SW 1271 (cell line): Measurements from ENCODE around the gene MCOLN1.

Experiments
- DNase-seq, 2 experiments: peaks; one replicate each; lab custom pipeline; 2025; lab: John Stamatoyannopoulos, UW

MCOLN1 gene

DNA sequence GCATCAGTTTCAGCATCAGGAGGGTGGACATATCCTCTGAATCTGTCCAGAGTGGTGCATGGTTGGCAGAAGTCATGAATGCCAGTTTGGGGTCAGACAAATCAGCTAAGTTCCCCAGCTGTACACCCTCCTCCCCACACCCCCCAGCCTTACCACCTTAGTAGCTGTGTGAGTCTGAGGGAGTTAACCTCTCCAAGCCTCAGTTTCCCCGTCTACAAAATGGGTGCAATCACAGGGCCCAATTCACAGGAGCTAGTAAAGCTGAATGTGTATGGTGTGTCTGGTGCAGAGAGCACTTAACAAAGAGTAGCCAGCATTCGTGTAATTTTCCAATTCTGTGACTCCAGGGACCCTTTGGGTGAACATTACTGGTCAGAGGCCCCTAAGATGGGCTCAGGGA, 19.9 kb upstream of the MCOLN1 start:
- no peak for DNase-seq

DNA sequence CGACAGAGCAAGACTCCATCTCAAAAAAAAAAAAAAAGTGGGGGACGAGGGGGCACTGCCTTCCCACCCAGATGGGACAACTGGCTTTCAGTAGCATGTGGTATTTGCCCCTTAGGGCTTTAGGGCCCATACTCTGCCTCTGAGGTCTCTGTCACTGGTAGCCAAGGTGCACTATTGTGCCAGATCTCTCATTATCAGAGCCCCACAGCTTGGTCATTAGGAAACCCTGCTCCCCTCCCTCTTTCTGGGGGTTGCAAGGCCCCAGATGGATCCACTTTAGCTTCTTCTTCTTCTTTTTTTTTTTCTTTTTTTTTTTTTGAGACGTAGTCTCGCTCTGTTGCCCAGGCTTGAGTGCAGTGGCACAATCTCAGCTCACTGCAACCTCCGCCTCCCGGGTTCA, 17.7 kb upstream of the MCOLN1 start:
- no peak for DNase-seq

DNA sequence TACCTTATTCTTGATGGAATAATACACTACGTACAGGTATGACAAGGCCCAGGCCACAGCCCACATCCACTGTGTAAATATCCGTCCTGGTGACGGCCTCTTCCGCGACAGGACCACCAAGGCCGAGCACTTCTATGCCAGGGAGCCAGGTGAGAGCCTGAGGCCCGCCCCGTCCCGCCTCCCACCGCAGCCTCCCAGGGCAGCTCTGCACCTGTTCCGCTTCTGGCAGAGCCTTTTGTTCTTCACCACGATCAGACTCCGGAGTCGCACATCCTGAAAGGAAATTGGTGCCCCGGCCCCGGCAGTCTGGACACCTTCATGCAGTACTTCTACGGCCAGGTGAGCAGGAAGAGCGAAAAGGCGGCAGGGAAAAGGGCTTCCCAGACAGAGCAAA, 17.1 kb upstream of the MCOLN1 start:
- no peak for DNase-seq

DNA sequence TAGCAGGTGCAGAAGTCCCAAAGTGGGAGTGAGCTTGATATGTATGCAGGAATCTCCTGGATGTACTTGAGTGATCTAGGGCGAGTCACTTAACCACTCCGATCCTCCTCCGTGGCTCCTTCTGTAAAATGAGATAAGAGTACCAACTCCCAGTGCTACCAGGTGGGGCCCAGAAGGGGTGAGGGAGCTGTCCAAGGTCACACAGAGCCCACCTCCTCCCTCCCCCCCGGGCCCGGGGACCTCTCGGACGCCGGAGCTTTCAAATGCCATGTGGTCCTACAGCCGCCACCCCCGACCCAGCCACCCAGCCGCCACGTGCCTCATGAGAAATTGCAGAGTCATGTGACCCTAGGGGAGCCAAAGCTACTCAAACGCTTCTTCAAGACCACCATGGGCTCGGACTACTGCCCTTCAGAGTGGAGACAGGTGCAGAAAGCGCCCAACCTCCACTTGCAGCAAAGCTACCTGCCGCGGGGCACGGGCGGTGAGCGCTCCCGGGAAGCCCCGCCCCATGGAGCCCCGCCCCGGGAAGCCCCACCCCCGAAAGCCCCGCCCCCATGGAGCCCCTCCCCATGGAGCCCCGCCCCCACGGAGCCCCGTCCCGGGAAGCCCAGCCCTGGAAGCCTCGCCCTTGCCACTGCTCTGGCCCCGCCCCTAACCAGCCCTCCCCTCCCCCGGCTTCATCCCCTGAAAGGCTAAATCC, 16.6 kb upstream of the MCOLN1 start:
- no peak for DNase-seq

DNA sequence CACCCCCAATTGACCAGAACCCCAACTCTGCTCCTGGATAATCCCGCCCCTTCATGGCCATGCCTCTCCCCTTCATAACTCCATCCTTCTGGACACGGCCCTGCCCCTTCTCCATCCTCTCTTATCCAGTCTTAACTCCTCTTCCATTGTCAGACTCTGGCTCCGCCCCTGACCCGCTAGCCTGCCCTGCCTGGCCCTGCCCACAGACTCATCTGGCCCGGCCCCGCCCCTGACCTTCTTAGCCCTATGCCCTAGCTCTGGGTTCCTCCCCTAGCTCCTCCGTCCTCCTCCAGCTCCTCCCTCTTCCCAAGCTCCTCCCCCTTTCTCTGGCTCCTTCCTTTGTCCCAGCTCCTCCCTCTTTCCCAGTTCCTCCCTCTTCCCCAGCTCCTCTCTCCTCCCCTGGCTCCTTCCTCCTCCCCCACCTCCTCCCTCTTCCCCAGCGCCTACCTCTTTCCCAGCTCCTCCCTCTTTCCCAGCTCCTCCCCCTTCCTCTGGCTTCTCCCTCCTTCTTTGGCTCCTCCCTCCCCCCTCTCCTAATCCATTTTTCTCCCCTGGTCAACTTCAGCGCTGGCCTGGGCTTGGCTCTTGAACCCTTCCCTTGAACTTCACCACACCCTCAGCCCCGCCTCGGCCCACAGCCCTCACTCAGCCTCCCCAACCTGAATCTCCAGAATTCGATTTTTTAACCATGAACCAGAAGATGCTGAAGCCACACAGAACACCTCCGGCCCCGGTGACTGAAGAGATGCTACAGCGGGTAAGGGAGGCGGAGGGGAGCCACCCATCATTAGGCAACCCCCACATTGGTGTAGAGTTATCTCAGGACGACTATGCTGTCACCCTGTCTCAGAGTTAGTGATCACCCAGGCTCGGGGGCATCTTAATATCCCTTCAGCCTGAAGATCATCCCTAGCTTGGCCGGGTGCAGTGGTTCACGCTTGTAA, 15.8 kb upstream of the MCOLN1 start:
- peak; percentile 50 to 59 for DNase-seq

DNA sequence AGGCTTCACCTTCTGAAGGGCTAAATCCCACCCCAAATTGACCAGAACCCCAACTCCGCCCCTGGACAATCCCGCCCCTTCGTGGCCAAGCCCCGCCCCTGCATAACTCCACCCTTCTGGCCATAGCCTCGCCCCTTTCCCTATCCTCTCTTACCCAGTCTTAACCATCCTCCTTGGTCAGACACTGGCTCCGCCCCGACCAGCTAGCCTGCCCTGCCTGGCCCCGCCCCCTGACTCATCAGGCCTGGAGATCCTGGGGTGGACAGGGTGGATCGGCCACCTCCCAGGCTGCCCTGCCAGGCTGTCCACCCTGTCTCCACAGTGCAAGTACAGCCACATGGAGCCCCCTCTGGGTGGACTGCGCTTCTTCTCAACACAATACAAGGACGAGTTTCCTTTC, 14.5 kb upstream of the MCOLN1 start:
- DNase-seq = peak; percentile 65 to 81

DNA sequence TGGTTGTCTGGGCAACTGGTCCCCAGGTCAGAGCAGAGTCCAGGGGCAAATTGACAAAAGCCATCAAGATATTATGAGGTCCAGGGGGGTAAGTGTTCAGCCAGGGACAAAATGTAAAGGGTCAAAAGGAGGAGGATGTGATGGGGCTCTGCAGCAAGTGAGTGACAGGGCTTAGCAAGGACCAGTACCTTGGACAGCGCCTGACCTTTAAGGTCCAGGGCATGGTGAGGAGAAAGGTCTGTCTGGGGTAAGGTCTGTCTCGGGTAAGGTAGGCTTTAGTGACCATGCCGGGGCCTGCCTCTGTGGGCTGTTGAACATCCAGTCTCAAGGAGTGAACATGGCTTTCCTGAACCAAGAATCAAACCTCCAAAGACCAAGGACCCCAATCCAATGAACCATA, 12.8 kb upstream of the MCOLN1 start:
- no peak for DNase-seq

DNA sequence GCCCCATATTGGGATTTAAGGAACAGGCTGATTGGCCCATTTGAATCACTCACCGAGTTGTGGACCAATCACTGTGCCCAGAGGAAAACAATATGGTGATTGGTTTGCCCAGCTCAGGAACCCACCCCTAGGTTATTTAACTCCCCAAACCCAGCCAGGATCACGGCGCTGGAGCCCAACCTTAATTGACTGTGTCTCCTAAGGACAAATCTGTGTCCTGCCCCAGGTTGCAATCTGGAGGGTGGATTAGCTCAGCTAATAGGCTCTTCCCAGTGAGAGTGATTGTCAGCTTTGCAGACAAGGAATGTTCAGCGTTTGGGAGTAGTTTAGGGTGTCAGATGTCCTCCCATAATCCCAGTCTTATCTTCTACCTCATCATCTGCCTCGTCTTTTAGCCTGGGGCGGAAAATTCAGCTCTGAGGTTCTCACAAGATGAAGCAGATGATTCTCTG, 10.0 kb upstream of the MCOLN1 start:
- DNase-seq = no peak

DNA sequence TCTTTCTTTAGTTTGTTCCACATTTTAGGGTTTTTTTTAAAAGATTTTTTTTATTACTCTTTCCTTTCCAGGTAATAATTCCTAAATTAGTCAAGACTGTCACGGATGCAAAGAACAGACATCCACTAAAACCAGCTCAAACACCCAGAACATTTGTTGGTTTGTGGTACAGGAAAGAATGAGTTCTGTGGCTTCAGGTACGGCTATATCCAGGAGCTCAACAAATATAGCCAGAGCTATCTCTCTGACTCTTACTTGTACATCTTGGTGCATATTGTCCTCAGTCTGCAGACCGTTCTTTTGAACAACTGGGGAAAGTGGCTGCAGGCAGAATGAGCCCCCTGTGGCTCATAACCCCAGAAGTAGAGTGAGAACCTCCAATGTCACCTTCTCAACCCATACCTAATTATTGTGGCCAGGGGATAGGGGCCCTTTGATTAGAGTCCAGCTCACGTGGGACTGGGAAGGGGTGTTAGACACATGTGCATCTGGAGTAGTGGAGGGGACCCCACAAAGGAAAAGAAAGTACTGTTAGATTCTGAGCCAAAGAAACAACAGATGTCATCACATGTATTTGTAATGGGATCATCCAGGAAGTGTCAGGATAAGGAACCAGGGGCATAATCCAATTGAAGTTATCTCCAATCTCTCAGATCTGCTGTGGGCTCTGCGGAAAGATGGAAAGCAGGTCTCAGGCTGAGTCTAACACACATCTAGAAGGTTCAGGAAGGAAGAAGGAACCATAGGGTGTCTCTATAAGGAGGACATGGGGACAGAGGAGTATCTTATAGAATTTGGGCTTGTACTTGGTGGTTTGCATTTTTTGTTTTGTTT, 8.4 kb upstream of the MCOLN1 start:
- DNase-seq = no peak

DNA sequence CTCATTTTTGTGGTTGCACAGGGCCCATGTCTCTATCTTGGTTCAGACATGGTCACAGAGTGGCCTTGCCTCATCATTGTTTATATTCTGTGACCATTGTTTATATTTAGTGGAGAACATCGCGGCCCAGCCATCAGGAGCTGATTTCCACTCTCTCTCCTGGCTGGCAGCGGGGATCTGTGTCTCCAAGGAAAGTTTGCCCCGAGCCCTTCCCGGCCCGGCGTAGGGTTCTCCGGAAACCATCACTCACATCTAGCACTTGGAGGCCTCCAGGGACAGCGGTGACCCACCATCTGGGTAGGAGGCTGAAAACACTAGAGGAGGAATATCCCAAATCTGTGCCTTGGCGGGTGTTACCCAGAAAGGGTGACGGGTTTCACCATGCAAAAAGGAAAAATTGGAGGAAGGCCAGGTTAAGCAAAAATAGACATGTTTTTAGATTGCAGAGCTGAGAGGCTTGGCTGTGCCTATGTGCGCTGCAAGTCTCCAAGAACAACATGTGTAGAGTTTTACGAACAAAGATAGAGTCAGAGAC, 7.2 kb upstream of the MCOLN1 start:
- DNase-seq = no peak

DNA sequence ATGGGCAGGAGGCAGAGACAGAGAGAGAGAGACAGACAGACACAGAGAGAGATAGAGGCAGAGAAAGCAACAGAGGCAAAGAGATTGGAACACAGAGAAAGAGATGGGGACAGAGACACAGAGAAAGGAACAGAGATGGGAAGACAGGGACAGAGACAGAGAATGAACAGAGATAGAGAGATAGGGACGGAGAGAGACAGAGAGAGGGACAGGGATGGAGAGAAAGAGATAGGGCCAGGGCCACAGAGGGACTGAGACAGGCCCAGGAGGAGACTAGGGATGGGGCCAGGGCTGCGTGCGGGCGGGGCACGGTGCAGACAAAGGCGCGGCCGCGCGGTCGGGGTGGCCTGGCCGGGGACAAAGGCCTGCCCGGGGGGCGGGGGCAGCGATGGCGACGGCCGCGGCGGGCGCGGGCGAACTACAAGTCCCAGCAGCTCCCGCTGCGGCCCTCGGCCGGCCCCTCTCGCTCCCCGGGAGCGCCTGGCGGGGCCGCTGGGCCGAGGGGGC, 6.7 kb upstream of the MCOLN1 start, which contains the start of gene ZNF358:
Gene ZNF358 (plus strand): TSS at position 459 of the 507 bp plus-strand sequence. CDS start 3,140 bp downstream, outside the sequence.
- peak in 1 of 2 experiments; percentile 32 for DNase-seq

DNA sequence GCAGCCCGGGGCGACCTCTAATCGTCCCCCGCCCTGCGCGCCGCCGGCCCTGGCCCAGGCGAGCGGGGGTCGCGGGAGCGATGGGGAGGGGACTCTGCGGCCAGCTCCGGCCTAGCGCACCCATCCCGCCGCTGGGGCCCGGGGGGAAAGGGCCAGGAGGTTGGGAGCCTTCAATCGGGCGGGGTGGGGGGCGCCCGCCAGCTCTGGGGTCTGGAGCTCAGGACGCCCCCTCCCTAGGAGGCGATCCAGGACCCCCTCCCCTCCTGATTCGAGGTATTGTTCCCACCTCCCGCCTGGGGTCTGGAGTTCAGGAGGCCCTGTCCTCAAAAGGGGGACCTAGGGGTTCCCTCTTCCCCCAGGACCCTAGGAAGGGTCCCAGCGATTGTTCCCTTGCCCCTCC, 6.1 kb upstream of the MCOLN1 start:
- no peak for DNase-seq

DNA sequence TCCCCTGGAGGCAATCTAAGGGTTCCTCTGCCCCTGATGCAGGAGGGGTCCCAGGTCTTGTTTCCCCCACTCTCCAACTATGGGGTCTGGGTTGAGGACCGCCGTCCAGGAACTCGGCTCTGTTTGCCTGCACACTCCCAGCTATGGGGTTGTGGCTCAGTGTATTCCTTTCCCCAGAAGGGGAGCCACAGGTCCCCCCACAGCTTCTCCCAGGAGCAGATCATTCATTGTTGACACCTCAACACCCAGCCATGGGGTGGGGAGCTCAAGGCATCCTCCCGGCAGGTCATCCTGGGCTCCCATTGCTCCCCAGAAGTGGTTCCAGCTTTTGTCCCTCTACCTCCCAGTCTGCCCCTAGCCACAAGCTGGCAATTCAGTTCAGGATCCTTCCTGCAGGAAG, 5.5 kb upstream of the MCOLN1 start:
- no peak for DNase-seq

DNA sequence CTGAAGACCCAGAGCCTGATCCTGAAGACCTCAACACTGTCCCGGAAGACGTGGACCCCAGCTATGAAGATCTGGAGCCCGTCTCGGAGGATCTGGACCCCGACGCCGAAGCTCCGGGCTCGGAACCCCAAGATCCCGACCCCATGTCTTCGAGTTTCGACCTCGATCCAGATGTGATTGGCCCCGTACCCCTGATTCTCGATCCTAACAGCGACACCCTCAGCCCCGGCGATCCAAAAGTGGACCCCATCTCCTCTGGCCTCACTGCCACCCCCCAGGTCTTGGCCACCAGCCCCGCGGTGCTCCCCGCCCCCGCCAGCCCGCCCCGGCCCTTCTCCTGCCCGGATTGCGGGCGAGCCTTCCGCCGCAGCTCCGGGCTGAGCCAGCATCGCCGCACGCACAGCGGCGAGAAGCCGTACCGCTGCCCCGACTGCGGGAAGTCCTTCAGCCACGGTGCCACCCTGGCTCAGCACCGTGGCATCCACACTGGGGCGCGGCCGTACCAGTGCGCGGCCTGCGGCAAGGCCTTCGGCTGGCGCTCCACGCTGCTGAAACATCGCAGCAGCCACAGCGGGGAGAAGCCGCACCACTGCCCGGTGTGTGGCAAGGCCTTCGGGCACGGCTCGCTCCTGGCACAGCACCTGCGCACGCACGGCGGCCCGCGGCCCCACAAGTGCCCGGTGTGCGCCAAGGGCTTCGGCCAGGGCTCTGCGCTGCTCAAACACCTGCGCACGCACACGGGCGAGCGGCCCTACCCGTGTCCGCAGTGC, 2.9 kb upstream of the MCOLN1 start:
- DNase-seq = no peak

DNA sequence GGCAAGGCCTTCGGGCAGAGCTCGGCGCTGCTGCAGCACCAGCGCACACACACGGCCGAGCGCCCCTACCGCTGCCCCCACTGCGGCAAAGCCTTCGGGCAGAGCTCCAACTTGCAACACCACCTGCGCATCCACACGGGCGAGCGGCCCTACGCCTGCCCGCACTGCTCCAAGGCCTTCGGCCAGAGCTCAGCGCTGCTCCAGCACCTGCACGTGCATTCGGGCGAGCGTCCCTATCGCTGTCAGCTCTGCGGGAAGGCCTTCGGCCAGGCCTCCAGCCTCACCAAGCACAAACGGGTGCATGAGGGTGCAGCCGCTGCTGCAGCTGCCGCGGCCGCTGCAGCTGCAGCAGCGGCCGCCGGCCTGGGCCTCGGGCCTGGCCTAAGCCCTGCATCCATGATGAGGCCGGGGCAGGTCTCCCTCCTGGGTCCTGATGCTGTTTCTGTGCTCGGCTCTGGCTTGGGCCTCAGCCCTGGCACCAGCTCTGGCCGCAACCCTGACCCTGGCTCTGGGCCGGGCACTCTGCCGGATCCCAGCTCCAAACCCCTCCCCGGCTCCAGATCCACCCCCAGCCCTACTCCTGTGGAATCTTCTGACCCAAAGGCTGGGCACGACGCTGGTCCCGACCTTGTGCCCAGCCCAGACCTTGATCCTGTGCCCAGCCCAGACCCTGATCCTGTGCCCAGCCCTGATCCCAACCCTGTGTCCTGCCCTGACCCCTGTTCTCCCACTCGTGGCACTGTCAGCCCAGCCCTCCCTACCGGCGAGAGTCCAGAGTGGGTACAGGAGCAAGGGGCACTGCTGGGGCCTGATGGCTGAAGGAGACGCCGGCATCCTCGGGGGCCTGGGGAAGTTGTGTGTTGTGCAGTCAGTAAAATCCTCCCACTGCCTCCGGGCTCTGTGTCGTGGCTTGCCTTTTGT, 2.0 kb upstream of the MCOLN1 start:
- DNase-seq = no peak

DNA sequence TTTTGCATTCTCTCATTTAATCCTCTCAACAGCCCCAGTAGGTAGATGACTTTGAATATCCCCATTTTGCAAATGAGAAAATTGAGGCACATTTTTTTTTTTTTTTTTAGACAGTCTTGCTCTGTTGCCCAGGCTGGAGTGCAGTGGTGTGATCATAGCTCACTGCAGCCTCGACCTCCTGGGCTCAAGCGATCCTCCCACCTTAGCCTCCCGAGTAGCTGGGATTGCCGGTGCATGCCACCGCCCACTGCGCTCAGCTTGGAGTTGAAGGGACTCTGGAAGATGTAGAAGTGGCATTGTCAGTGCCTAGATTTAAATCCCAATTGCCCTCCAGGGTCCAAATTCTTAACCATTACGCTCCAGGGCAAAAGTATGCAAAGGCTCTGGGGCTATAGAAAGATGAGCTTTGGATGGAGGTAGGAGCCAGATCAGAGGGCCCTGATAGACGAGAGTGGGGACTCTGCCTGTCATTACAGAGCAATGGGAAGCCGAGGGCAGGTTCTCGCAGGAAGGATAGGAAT, 813 bp upstream of the MCOLN1 start:
- DNase-seq = no peak

DNA sequence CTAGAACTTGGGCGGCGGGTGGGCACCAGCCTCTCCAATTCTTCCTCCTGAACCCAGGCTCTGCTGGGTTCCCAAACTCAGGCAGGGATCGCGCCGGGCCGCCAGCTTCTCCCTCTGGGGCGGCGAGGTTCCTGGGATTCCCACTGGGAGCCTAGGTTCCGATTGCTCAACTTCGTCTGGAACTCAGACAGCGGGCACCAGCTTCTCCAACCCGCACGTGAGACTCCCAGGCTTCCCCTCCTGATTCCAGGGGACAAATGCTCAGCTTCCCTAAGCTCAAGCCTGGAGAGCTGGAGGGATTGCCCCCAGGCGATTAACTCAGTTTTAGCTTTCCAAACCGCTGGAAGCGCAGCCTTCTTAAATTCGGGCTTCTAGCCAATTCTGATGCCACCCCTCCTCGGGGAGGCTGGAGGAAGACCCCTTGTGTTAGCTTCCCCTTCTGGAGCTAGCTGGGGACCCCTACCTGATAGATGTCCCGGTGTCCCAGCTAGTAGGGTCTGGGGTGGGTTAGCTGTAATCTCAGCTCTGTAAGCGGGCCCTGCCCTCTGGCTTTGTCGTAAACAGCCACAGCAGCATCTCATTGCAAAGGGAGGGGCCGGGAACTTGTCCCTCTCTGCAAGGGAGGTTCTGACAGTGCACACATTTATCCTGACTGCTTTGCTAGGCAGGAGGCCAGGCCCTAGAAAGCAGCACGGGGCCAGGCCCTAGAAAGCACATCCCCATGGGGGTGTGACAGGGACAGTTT, 671 bp downstream of the MCOLN1 start:
- DNase-seq = no peak

DNA sequence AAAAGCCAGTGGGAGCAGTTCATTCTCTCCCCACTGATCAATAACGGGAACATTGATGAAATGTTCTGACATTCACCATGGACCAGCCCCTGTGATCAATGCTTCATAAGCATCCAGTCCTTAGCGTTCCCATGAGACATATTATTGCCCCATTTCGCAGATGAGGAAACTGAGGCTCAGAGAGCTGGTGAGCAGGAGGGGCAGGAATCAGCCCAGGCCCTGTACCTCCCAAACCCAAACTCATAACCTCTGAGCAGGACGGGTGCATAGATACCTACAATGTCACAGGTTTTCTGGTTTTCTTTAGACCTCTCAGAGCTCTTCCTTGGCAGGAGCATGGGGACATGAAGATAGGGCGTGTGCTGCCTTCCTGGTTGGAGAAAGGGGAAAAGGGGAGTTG, 2.1 kb downstream of the MCOLN1 start:
- DNase-seq = no peak
